HG03135 (cell line): ENCODE data around the gene MYO1D.

ENCODE experiments used
- ATAC-seq: cut with Tn5 transposase; IDR thresholded peaks from one replicate; pipeline ENCODE4 v1.9.1; 2021; ENCODE audit warnings: mild to moderate bottlenecking, moderate library complexity; ENCODE audit not compliant: unreplicated experiment

MYO1D gene

DNA sequence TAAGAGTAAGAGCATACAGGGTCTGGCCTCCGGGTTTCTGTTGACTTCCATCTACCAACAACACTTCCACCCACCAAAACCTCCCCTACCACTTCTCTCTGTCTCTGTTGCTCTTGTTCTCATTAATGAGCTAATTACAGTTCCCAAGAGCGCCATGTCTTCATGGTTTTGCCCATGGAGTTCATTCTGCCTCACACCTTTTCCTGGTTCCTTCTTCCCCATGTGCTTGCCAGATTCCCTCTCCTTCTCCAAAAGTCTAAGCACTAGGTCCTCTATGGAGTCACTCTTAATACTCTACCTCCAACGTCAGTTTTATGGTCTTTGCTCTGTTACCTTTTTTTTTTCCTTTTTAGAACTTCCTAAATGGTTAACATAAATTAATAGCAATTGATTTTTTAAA, 92.8 kb downstream of the MYO1D start:
- no peak for ATAC-seq

DNA sequence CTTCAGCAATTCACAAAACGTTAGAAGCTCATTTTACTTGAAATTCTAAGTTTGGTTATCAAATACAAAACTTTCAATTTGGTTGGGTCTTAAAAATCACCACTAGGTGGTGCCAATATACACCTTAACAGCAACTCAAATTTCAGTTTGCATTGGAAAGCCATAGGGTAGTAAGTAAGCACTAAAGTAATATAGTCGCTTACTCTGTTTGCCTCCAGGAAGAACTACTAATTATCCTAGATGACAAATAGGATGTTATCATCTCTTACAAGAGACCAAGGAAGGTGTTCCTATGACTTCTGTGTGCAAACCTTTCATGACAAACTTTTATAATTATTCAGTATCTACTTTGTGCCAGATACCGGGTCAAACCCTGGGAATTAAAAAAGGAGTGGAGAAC, 93.3 kb downstream of the MYO1D start:
- ATAC-seq = no peak

DNA sequence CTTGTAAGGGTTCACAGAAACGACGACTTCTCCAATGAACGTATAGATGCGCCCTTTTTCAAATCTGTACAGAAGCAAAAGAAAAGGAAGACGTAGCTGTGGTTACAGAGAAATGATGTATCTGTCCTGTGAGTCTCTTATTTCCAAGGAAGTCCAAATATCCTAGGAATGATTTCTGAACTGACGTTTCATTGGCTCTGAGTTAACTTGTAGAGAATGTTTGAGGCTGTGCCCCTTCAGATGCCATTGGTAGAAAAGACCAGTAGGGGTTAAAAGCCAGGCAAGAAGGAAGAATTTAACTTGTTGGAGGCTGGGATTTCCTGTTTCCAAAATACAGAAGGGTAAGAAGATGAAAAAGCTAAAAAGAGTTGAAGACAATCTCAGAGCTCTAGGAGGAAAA, 96.2 kb downstream of the MYO1D start:
- no peak for ATAC-seq

- no peak for ATAC-seq
These were observed 99.0 kb downstream of the MYO1D start for GRCh38 chr17:32777922-32778321.

DNA sequence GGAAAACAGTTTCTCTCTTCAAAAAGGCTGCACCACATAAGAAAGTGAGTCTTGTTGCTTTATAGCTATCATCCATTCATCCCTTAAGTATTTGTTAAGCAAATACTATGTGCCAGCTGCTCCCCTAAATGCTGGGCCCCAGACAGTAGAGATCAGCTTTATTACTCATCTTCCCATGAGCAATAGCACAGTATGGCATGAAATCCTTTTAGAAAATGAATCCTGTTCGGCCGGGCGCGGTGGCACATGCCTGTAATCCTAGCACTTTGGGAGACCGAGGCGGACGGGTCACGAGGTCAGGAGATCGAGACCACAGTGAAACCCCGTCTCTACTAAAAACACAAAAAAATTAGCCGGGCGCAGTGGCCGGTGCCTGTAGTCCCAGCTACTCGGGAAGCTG, 99.5 kb downstream of the MYO1D start:
- no peak for ATAC-seq

- ATAC-seq = no peak
These were observed 102.2 kb downstream of the MYO1D start for GRCh38 chr17:32774695-32775084.

GRCh38 chr17:32773856-32774694, 102.8 kb downstream of the MYO1D start:
- ATAC-seq = no peak

DNA sequence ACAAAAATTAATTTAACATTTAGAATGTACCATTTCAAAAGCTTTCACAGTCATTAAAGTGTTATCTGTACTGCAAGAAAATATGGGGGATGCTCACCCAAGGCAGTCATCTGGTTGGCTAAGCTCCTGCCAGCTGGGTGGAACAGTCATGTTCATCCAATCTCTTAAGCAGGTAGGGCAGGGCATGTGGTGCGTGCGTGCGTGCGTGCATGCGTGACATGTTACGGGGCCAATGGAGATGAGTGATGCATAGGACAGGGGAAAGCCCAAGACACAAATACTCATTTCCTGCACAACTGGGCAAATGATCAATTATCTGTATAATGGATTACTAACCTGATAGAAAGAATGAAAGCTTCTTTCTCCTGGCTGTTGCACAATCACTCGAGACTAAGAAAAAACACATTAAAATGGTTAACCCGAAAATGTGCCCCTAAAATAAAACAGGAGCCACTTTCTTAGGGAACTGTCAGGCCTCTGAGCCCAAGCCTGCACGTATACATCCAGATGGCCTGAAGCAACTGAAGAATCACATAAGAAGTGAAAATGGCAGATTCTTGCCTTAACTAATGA, 104.4 kb downstream of the MYO1D start:
- ATAC-seq = no peak

DNA sequence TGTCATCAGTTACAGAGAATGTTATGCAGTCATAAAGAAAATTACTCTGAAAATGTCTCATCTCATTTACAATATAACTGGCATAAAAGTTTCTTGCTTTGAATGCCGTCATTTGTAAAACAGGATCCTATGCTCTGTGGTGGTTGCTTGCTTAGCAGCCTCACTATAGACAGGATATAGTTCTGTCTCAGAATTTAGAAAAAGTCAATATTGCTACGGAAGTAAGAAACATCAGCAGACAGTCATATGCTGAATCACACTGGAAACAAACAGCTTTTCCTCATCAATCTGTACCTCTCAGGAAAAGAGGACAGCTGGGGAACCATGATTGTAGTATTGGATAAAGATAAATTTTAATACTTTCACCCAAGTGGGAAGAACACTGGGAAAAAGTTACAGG, 105.5 kb downstream of the MYO1D start:
- no peak for ATAC-seq

DNA sequence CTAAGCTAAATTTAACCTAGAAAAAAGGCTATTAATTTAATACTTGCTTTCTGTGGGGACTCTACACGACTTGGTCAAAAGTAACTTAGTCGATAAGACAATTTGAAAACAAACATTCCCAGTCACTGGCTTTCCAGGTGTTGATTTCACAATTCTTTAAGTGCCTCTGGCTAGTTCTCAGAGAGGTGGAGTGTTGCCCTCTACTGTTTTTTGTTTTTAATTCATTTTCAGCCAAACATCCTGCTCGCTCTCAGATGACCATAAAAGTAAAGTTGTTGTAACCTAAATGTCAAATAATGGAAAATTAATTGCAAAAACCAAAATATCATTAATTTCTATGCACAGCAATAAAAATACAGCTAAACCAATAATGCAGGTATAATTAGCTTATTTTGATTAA, 107.1 kb downstream of the MYO1D start:
- ATAC-seq = no peak

GRCh38 chr17:32763855-32764439, 113.0 kb downstream of the MYO1D start:
- no peak for ATAC-seq

DNA sequence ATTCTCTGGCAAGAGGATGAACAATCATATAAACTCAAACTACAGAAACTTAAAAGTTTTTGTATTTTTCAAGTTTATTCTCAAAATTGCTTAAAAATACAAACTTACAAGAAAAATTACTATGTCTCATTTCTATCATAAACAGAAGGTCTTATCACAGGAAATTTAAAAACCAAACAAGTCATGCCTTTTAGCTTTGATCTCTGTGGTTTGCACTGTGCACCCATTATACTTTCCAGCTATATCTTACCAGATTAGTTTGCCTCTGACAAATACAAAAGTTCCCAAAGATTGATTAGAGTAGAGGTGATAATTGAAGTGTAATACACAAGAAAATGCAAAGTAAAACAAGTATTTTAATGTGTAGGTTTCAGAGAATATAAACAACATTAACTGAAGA, 117.4 kb downstream of the MYO1D start:
- no peak for ATAC-seq

- ATAC-seq = no peak
These were observed 119.0 kb downstream of the MYO1D start for GRCh38 chr17:32757963-32758362.

GRCh38 chr17:32756696-32757095, 120.2 kb downstream of the MYO1D start:
- ATAC-seq = no peak

- no peak for ATAC-seq
These were observed 121.7 kb downstream of the MYO1D start for GRCh38 chr17:32755045-32755805.

DNA sequence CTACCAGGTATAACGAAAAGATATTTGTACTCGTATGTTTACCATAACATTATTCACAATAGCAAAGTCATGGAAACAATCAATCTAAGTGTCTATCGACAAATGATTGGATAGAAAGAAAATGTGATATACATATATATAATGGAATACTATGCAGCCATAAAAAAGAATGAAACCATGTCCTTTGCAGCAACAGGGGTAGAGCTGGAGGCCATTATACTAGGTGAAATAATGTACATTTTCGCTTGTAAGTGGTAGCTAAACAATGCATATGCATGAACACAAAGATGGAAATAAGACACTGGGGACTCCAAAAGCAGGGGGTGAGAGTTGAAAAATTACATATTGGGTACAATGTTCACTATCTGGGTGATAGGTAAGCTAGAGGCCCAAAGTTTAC, 124.0 kb downstream of the MYO1D start:
- ATAC-seq = no peak

GRCh38 chr17:32747856-32748255, 129.1 kb downstream of the MYO1D start:
- ATAC-seq = no peak

DNA sequence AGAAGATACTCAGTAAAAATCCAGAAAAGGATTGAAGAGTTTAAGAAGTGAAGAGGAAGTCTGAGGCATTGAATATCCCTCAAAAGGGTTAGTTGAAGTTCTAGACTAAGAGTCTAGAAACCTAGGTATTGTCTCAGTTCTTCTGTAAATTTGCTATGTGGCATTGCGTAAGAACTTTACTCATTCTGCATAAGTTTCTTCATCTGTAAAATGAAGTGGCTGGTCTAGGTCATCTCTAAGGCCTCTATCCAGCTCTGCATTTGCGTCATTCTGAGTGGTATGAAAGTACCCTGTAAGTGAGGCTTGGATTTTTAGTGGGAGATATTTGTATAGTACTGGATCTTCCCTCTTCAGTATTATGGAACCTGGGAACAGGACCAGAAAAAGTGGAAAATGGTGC, 130.2 kb downstream of the MYO1D start:
- ATAC-seq = no peak

GRCh38 chr17:32746280-32746679, 130.6 kb downstream of the MYO1D start:
- ATAC-seq = no peak

DNA sequence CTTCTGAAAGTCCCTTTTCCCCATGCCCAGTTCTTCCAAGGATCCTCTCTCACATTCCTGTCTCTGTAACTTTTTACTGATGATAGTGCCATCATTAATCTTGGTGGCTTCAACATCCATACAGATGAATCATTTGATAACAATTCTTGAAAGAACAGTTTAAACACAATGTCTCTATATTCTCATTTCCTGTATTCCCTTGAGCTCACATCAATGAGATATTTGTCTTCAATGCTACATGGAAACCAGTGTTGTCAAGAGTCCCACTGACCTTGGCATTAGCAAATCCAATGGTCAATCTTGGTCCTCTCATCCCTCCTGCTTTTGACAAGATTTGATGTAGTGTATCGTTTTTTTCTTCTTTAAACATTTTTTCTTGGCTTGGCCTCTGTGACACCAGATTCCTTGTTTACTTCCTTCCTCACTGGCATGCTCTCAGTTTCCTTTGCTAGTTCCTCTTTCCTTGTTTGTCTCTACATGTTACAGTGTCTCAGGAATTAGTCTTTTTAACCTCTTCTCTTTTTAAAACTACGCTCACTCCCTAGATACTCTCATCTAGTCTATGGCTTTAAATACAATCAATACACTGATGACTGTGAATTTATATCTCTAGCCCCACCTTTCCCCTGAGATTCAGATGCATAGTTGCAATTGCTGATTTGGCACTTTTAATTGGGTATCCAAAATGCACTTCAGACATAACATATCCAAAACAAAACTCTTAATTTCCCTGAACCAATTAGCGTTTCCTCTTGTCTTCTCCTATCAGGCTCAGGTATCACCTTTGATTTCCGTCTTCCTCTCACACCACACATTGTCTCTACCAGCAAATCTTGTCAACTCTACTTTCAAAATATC, 134.0 kb downstream of the MYO1D start:
- no peak for ATAC-seq

DNA sequence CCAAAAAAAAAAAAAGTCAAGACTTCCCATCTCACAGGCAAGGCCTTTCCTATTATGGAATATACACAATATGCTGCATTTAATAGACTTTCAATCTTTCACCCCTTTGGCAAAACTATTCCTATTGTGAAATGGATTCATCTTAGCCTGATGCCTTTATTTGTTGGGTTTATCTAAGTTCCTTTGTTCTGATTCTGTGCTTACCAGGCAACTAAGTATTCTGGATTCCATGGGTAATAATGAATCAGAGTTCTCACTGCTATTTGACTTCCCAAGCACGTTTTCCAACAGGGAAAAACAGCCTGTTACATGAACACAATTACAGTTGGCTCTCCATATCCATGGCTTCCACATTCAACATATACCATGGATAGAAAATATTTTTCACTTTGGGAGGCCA, 135.5 kb downstream of the MYO1D start:
- no peak for ATAC-seq
